Endothelial cell of umbilical vein (primary cell): Measurements from ENCODE around the gene UBE2U. TPM values are rescaled to one million over a fixed set of nuclear protein-coding genes. Genes with fewer than 3 reads are reported as not detected.

Experiments used
- BruUV-seq: library from RNA; stranded (reverse); fragments of 400-500 nt; replicated peaks from 2 replicates; lab custom pipeline; 2021; lab: Mats Ljungman, UMichigan
- CTCF ChIA-PET: fragments of 300-600, 350-600 bp; sonication (Branson Sonifier 250); formaldehyde crosslinking; loops from one replicate; lab custom pipeline; 2021; ENCODE audit warnings: antibody characterized with exemption, inconsistent platforms; lab: Charles Lee
- POLR2A ChIA-PET: fragments of 300-600, 350-600 bp; sonication (Branson Sonifier 250); formaldehyde crosslinking; loops from one replicate; lab custom pipeline; 2021; ENCODE audit warnings: antibody characterized with exemption, inconsistent platforms; lab: Charles Lee
- DNase-seq: peaks from one replicate; pipeline ENCODE4 v3.0.0-alpha.2; 2011; ENCODE audit warnings: low read depth, low spot score
- FAIRE-seq: peaks from 2 replicates; lab custom pipeline; 2011; peaks lifted over from hg19 to GRCh38; lab: Jason Lieb, UNC
- H2AFZ ChIP-seq: 2 replicates; pipeline ENCODE4 v1.6.0; 2012; ENCODE audit warnings: low read depth, low read length, control low read depth, inconsistent platforms
- H3K27ac ChIP-seq: 2 replicates; pipeline ENCODE4 v1.5.1; 2011; ENCODE audit warnings: low read depth, mild to moderate bottlenecking, control low read depth, low read length, moderate library complexity; ENCODE audit not compliant: insufficient read depth
- H3K27me3 ChIP-seq, 2 experiments: 2 replicates each; pipeline versions ENCODE4 v1.6.0 to v1.6.1; 2011; ENCODE audit warnings: low read length in 2 of 2, mixed read lengths in 1 of 2; ENCODE audit not compliant: control insufficient read depth in 2 of 2, insufficient read depth in 2 of 2
- H3K36me3 ChIP-seq, 2 experiments: 2 replicates in 1 of 2; 3 replicates in 1 of 2; pipeline ENCODE4 v1.5.1; 2011; ENCODE audit warnings: low read length in 2 of 2, mild to moderate bottlenecking in 1 of 2, moderate library complexity in 1 of 2; ENCODE audit not compliant: control insufficient read depth in 2 of 2, insufficient read depth in 2 of 2; ENCODE audit errors: extremely low read depth in 1 of 2
- H3K4me1 ChIP-seq: 3 replicates; pipeline ENCODE4 v1.5.1; 2011; ENCODE audit warnings: mild to moderate bottlenecking, low read length; ENCODE audit not compliant: control insufficient read depth, insufficient read depth; ENCODE audit errors: extremely low read depth
- H3K4me2 ChIP-seq: 2 replicates; pipeline ENCODE4 v1.6.1; 2011; ENCODE audit warnings: low read length, control low read depth, mixed read lengths; ENCODE audit not compliant: insufficient read depth
- H3K4me3 ChIP-seq, 3 experiments: fragments of 200-600 bp in 1 of 3; sonication (generic), shearing (Covaris generic) in 1 of 3; replicated peaks in 1 of 3; 2 replicates each; pipeline ENCODE4 v1.5.1; 2011 to 2016; ENCODE audit warnings: control low read depth in 3 of 3, low read length in 3 of 3, mild to moderate bottlenecking in 2 of 3, inconsistent platforms in 1 of 3, low read depth in 1 of 3, moderate library complexity in 1 of 3; ENCODE audit not compliant: insufficient read depth in 1 of 3
- H3K79me2 ChIP-seq: 2 replicates; pipeline ENCODE4 v1.6.0; 2012; ENCODE audit warnings: low read length, inconsistent platforms; ENCODE audit not compliant: control insufficient read depth, insufficient read depth
- H3K9ac ChIP-seq: replicated peaks from 2 replicates; pipeline ENCODE3; 2011; ENCODE audit warnings: low read length, control low read depth; ENCODE audit not compliant: insufficient read depth; ENCODE audit errors: extremely low read depth
- H3K9me1 ChIP-seq: replicated peaks from 3 replicates; pipeline ENCODE4 v1.6.0; 2011; ENCODE audit warnings: mild to moderate bottlenecking, low read length; ENCODE audit not compliant: control insufficient read depth, insufficient read depth; ENCODE audit errors: extremely low read depth
- H3K9me3 ChIP-seq: replicated peaks from 2 replicates; pipeline ENCODE4 v1.5.1; 2012; ENCODE audit warnings: low read length, inconsistent platforms; ENCODE audit not compliant: control insufficient read depth, insufficient read depth
- H4K20me1 ChIP-seq: replicated peaks from 2 replicates; pipeline ENCODE3; 2011; ENCODE audit warnings: mild to moderate bottlenecking, low read length; ENCODE audit not compliant: control insufficient read depth, insufficient read depth; ENCODE audit errors: extremely low read depth
- CTCF ChIP-seq, 2 donors: IDR thresholded peaks; 1 replicate in 1 of 2; 2 replicates in 1 of 2; pipeline ENCODE4 v1.5.1; 2011; ENCODE audit warnings: low read length in 2 of 2, mild to moderate bottlenecking in 2 of 2, moderate library complexity in 2 of 2, control low read depth in 1 of 2, inconsistent platforms in 1 of 2, low read depth in 1 of 2; ENCODE audit not compliant: insufficient read depth in 1 of 2; ENCODE audit errors: extremely low read depth in 1 of 2
- EZH2 ChIP-seq: IDR thresholded peaks from 2 replicates; pipeline ENCODE4 v1.6.1; 2012; ENCODE audit warnings: borderline replicate concordance, low read depth, mild to moderate bottlenecking, moderate library complexity, low read length, inconsistent platforms; ENCODE audit not compliant: severe bottlenecking
- FOS ChIP-seq: IDR thresholded peaks from 2 replicates; pipeline ENCODE4 v1.6.1; 2011; ENCODE audit warnings: mild to moderate bottlenecking, low read length, moderate library complexity, borderline replicate concordance; ENCODE audit not compliant: insufficient read depth
- GATA2 ChIP-seq: IDR thresholded peaks from 2 replicates; pipeline ENCODE4 v1.7.0; 2011; ENCODE audit warnings: low read depth, mild to moderate bottlenecking, moderate library complexity, mixed read lengths, low read length; ENCODE audit not compliant: insufficient read length, insufficient read depth
- JUN ChIP-seq: IDR thresholded peaks from 2 replicates; pipeline ENCODE4 v1.6.1; 2011; ENCODE audit warnings: borderline replicate concordance, low read depth; ENCODE audit not compliant: insufficient read length, insufficient read depth
- MAX ChIP-seq: IDR thresholded peaks from 2 replicates; pipeline ENCODE4 v1.6.1; 2011; ENCODE audit not compliant: insufficient read depth, insufficient read length
- MYC ChIP-seq: IDR thresholded peaks from one replicate; pipeline ENCODE4 v1.6.1; 2011; ENCODE audit warnings: mild to moderate bottlenecking, low read depth, low read length
- POLR2A ChIP-seq: IDR thresholded peaks from 2 replicates; pipeline ENCODE4 v1.6.1; 2012; ENCODE audit warnings: low read depth, mild to moderate bottlenecking, control low read depth, low read length
- POLR2AphosphoS5 ChIP-seq: IDR thresholded peaks from 2 replicates; pipeline ENCODE4 v1.6.1; 2012; ENCODE audit warnings: low read depth, mild to moderate bottlenecking, control low read depth, low read length, moderate library complexity; ENCODE audit not compliant: insufficient read depth
- dilution Hi-C: fragments of 300-500 bp; cut with MboI; formaldehyde crosslinking; loops from one replicate; pipeline ENCODE4 v1.15.0; 2019; ENCODE audit warnings: low sequenced_read_pairs; ENCODE audit not compliant: extremely low pct_ligation_motif_present
- intact Hi-C: fragments of 100-400 bp; cut with micrococcal nuclease; formaldehyde crosslinking; loops from one replicate; pipeline ENCODE4 v1.10.0; 2022
- polyA plus RNA-seq, 4 experiments: library from polyadenylated mRNA; depleted of rRNA in 3 of 4; stranded (reverse) in 3 of 4; unstranded in 1 of 4; fragments of >200 nt; gene quantifications; 2 replicates each; pipeline versions ENCODE4 v1.2.1 to v1.2.3, GENCODE V29; 2011 to 2012; ENCODE audit warnings: missing spikeins in 1 of 4
- total RNA-seq: library from RNA; stranded (reverse); gene quantifications from 2 replicates; pipeline ENCODE4 v1.2.3, GENCODE V29; 2021

The UBE2U gene
- total and polyA plus RNA-seq, 2 donors (not counting 3 experiments of a cell fraction or from before 2014, with no cell fraction given): not detected

GRCh38 chr1:64196074-64196870 lies 7.2 kb upstream of the UBE2U start:
- H3K79me2 ChIP-seq: no peaks in the 10 kb centered on the region
- POLR2A ChIA-PET: no interaction called here
- H3K9me1 ChIP-seq: no peaks in the 10 kb centered on the region
- DNase-seq (no peak), FAIRE-seq (no peak)
- no peak overlapping the region for H2AFZ ChIP-seq
- H3K4me1 ChIP-seq: no peaks in the 10 kb centered on the region
- H3K4me3 ChIP-seq: no peak overlapping the region
- no peaks in the 10 kb centered on the region for H3K36me3 ChIP-seq
- H3K4me2 ChIP-seq: no peak overlapping the region
- no peak overlapping the region for H3K9ac ChIP-seq
- intact Hi-C loops: no loop called here
- no peaks in the 10 kb centered on the region for H4K20me1 ChIP-seq
- no peak overlapping the region for H3K27ac ChIP-seq
- TF ChIP-seq FOS (no peak), MYC (no peak), JUN (no peak), GATA2 (no peak), POLR2AphosphoS5 (no peak), CTCF (IDR thresholded peaks at IDR 0.05; ENCODE audit: extremely low read depth in 1 of 2, insufficient read depth in 1 of 2, low read depth in 1 of 2, low read length in 2 of 2) (no peak), MAX (no peak), POLR2A (no peak), EZH2 (no peak)
- H3K27me3 ChIP-seq: no peaks in the 10 kb centered on the region
- CTCF ChIA-PET: interaction anchor here (1.6 kb wide), 1 partner anchor 33 kb away, joined by 5 read pairs; no protein-coding TSS in a partner anchor
- no peaks in the 10 kb centered on the region for H3K9me3 ChIP-seq
- dilution Hi-C loops: no loop called here
- BruUV-seq: no TSS peak
